ENCODE measurements around the gene RAC2. TPM values are rescaled to one million over a fixed set of nuclear protein-coding genes. Genes with fewer than 3 reads are reported as not detected.

The RAC2 gene
- total and polyA plus RNA-seq, 9 of the 15 experiments (the other 6 are each of a cell fraction or from before 2014, with no cell fraction given): 22.7 to 103 (median 43.3) TPM

GRCh38 chr22:37242395-37242918 is 1.6 kb downstream of the RAC2 start (continued):
- TF ChIP-seq BRF2 (IDR thresholded peaks at IDR 0.05; ENCODE audit: borderline replicate concordance, insufficient read depth, insufficient read length) (no peak), ZBTB43 (CRISPR knock-in tag; IDR thresholded peaks at IDR 0.05) (0 out of 2 replicates have a peak, but pooled peaks have one; percentile 22), ZNF561 (CRISPR knock-in tag; conservative IDR thresholded peaks at IDR 0.05) (no peak), KLF1 (tag; IDR thresholded peaks at IDR 0.05) (no peak), ZBTB9 (CRISPR knock-in tag; IDR thresholded peaks at IDR 0.05) (0 out of 2 replicates have a peak, but pooled peaks have one; percentile 39), SIX5 (IDR thresholded peaks at IDR 0.05; ENCODE audit: borderline replicate concordance in 1 of 2, insufficient read depth in 1 of 2, low read depth in 1 of 2, low read length in 2 of 2) (no peak), XRCC3 (IDR thresholded peaks at IDR 0.05) (no peak), HLTF (IDR thresholded peaks at IDR 0.05) (no peak), SIN3A (IDR thresholded peaks at IDR 0.05; ENCODE audit: borderline replicate concordance in 2 of 2, control insufficient read depth in 1 of 2, low read depth in 2 of 2, low read length in 2 of 2) (peak in 1 of 2 experiments; percentile 83; a peak in 1 of 4 replicates), NCOA1 (IDR thresholded peaks at IDR 0.05; ENCODE audit: low read depth) (peak; percentile 81; the same call in 1 of the 2 replicates), ZBTB26 (CRISPR knock-in tag; IDR thresholded peaks at IDR 0.05) (no peak), TFAM (CRISPR knock-in tag; conservative IDR thresholded peaks at IDR 0.05) (no peak), ATF7 (IDR thresholded peaks at IDR 0.05) (peak; percentile 82), PATZ1 (CRISPR knock-in tag; IDR thresholded peaks at IDR 0.05; ENCODE audit: borderline replicate concordance) (no peak), PTBP1 (IDR thresholded peaks at IDR 0.05; ENCODE audit: low read depth, low read length) (no peak), XRCC4 (IDR thresholded peaks at IDR 0.05; ENCODE audit: extremely low read depth, insufficient read depth, insufficient read length) (no peak), ZNF785 (CRISPR knock-in tag; IDR thresholded peaks at IDR 0.05) (no peak), DLX4 (CRISPR knock-in tag; IDR thresholded peaks at IDR 0.05) (no peak)

Measured in K562 (cell line).